Left ventricle myocardium inferior (tissue), 1 donor: ENCODE data around the gene RPP25L. TPM values are rescaled to one million over a fixed set of nuclear protein-coding genes. Genes with fewer than 3 reads are reported as not detected.

Source experiments
- DNase-seq: peaks from one replicate; pipeline ENCODE4 v3.0.0-alpha.2; 2020
- H3K27ac ChIP-seq: fragments of 200-600 bp; replicated peaks from 2 replicates; pipeline ENCODE4 v1.8.0; 2021
- H3K27me3 ChIP-seq: fragments of 200-600 bp; 2 replicates; pipeline ENCODE4 v1.8.0; 2021; ENCODE audit warnings: low read depth
- H3K36me3 ChIP-seq: fragments of 200-600 bp; 2 replicates; pipeline ENCODE4 v1.8.0; 2021
- H3K4me1 ChIP-seq: fragments of 200-600 bp; 2 replicates; pipeline ENCODE4 v1.8.0; 2021
- H3K4me3 ChIP-seq: fragments of 200-600 bp; 2 replicates; pipeline ENCODE4 v1.8.0; 2021; ENCODE audit warnings: mild to moderate bottlenecking, moderate library complexity
- H3K9me3 ChIP-seq: fragments of 200-600 bp; replicated peaks from 2 replicates; pipeline ENCODE4 v1.8.0; 2021
- intact Hi-C: fragments of 100-400 bp; cut with micrococcal nuclease; formaldehyde crosslinking; loops from one replicate; pipeline ENCODE4 v1.11.0; 2022
- total RNA-seq: library from RNA; stranded (reverse); fragmentation: NEBNext Ultra II Directional; extraction: Animal tissue kit (Norgen Biotek cat#: 25700); gene quantifications from one replicate; pipeline ENCODE4 v1.2.1, GENCODE V29; 2021
- TF ChIP-seq, protein P1 (sequence below): fragments of 200-600 bp; IDR thresholded peaks from 2 replicates; pipeline ENCODE4 v1.8.0; 2021; ENCODE audit warnings: antibody characterized with exemption, mild to moderate bottlenecking, borderline replicate concordance
- donor health status: DM: no; HTN: yes; CAD: no; lungs with severe emphysema.

The RPP25L gene
- total RNA-seq, 1 donor from 2014 or later: 42.8 TPM

- peaks cover 7% of the 10 kb centered on the region for H3K4me1 ChIP-seq
- H3K36me3 ChIP-seq: no peaks in the 10 kb centered on the region
- no peak for DNase-seq
- no peak overlapping the region for H3K27ac ChIP-seq
- H3K27me3 ChIP-seq: no peaks in the 10 kb centered on the region
- no peaks in the 10 kb centered on the region for H3K9me3 ChIP-seq
- TF ChIP-seq, protein P1, sequence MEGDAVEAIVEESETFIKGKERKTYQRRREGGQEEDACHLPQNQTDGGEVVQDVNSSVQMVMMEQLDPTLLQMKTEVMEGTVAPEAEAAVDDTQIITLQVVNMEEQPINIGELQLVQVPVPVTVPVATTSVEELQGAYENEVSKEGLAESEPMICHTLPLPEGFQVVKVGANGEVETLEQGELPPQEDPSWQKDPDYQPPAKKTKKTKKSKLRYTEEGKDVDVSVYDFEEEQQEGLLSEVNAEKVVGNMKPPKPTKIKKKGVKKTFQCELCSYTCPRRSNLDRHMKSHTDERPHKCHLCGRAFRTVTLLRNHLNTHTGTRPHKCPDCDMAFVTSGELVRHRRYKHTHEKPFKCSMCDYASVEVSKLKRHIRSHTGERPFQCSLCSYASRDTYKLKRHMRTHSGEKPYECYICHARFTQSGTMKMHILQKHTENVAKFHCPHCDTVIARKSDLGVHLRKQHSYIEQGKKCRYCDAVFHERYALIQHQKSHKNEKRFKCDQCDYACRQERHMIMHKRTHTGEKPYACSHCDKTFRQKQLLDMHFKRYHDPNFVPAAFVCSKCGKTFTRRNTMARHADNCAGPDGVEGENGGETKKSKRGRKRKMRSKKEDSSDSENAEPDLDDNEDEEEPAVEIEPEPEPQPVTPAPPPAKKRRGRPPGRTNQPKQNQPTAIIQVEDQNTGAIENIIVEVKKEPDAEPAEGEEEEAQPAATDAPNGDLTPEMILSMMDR: no peak
- intact Hi-C loops: loop anchor here (10.0 kb wide), 1 partner anchor 197 kb away; no protein-coding TSS in a partner anchor
- H3K4me3 ChIP-seq: no peak overlapping the region
Observed at GRCh38 chr9:34601937-34602573, 9.8 kb downstream of the RPP25L start.

- no peak overlapping the region for H3K4me3 ChIP-seq
- H3K4me1 ChIP-seq: peaks cover 7% of the 10 kb centered on the region
- intact Hi-C loops: loop anchor here (10.0 kb wide), 1 partner anchor 196 kb away; no protein-coding TSS in a partner anchor
- TF ChIP-seq, protein P1: no peak
- H3K36me3 ChIP-seq: no peaks in the 10 kb centered on the region
- peaks cover 1% of the 10 kb centered on the region for H3K27me3 ChIP-seq
- H3K9me3 ChIP-seq: no peaks in the 10 kb centered on the region
- no peak for DNase-seq
- H3K27ac ChIP-seq: no peak overlapping the region
Observed at GRCh38 chr9:34600908-34601307, 11.0 kb downstream of the RPP25L start.

GRCh38 chr9:34599546-34599945 is 12.4 kb downstream of the RPP25L start:
- Histone ChIP-seq H3K9me3 (no peaks in the 10 kb centered on the region), H3K27ac (no peak overlapping the region), H3K4me1 (peaks cover 8% of the 10 kb centered on the region), H3K27me3 (peaks cover 7% of the 10 kb centered on the region), H3K36me3 (no peaks in the 10 kb centered on the region), H3K4me3 (no peak overlapping the region)
- TF ChIP-seq, protein P1: no peak
- no peak for DNase-seq
- intact Hi-C loops: no loop called here

GRCh38 chr9:34594177-34594576 is 17.7 kb downstream of the RPP25L start:
- H3K27ac ChIP-seq: peak overlapping the region; percentile 70
- no peaks in the 10 kb centered on the region for H3K36me3 ChIP-seq
- H3K27me3 ChIP-seq: peaks cover 43% of the 10 kb centered on the region
- H3K4me1 ChIP-seq: peaks cover 52% of the 10 kb centered on the region
- intact Hi-C loops: loop anchor here (5.0 kb wide), 1 partner anchor 47 kb away; no protein-coding TSS in a partner anchor
- no peak for DNase-seq
- H3K4me3 ChIP-seq: no peak overlapping the region
- TF ChIP-seq, protein P1: no peak
- no peaks in the 10 kb centered on the region for H3K9me3 ChIP-seq

DNA sequence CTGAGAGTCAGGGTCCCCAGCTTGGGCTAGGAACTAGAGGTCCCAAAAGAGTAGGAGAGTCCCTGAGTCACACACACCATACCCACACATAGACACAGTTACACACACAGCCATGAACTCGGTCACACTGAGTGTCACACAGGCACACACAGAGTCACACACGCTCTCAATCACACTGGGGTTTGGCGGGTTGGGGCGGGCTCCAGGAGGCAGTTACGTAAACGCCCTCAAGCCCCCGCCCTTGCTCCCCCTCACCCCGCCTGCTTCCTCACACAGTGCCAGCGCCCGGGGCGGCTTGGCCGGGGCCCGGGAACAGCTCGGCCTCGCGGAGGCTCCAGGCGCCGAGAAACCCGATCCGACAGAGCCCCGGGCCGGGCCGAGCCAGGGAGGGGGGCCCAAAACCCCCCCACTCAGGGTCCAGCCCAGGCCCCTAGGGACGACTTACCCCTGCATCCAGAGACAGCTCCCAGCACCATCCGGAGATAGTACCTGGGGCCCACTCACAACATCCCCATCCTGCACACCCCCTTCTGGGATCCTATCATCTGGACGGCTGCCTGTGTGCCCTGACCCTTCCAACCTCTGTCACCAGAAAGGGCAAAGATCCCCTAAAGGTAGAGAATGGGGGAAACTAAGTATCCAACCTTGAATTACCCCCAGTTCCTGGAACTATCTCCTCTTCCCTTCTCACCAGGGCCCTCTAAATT is 18.8 kb downstream of the RPP25L start:
- peak; percentile 81 for DNase-seq
- peak overlapping the region; percentile 20 for H3K4me3 ChIP-seq

More for the DNA sequence above, 18.8 kb downstream of the RPP25L start:
- H3K4me1 ChIP-seq: peaks cover 59% of the 10 kb centered on the region
- peak overlapping the region; percentile 70 for H3K27ac ChIP-seq
- TF ChIP-seq, protein P1: no peak
- no peaks in the 10 kb centered on the region for H3K36me3 ChIP-seq
- peaks cover 55% of the 10 kb centered on the region for H3K27me3 ChIP-seq
- no peaks in the 10 kb centered on the region for H3K9me3 ChIP-seq
- intact Hi-C loops: loop anchor here (5.0 kb wide), 1 partner anchor 46 kb away; no protein-coding TSS in a partner anchor
